Erythroblast (primary cell): ENCODE data around the gene LYRM9.

Experiments
- DNase-seq, 2 experiments: peaks; one replicate each; lab custom pipeline; 2025; lab: John Stamatoyannopoulos, UW
- GATA1 ChIP-seq: IDR thresholded peaks from 2 replicates; pipeline ENCODE4 v1.6.1; 2011; ENCODE audit warnings: low read depth, mild to moderate bottlenecking, control low read depth, low read length, moderate library complexity
- POLR2A ChIP-seq: IDR thresholded peaks from 2 replicates; pipeline ENCODE4 v1.6.1; 2011; ENCODE audit warnings: mild to moderate bottlenecking, low read length

The LYRM9 gene

DNA sequence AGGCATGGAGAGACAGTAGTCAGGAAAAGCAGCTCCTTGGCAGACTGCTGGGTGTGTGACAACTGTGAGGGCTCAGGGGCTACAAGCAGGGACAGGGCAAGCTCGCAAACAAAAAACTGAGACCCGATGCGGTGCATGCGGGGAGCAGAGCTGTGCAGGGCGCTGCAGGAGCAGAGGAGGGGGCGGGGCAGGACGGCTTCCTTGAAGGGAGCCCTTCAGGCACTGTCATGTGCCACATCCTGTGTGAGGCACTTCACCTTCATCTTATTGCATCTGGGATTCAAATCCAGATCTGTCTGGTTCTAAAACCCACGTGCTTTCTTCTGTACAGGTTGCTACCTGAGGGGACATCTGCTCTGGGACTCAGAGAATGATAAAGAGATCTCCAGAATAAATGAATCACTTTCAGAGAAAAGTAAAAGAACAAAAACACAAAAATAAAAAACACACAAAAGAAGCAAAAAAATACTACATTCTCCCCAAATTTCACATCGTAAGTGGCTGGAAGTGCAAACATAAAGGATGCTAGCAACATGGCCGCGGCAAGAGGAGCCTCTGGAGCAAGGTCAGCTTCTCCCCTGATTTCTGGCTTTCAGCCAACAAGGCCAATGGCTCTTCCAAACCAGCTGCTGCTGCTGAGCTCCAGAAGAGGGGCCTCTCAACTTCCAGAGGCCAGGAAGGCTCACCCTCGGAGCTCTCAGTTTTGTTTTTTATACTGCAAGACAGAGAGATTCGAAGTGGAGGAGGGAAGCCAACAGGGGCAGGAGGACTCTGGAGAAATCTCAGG, 14.2 kb downstream of the LYRM9 start:
- DNase-seq = no peak
- TF ChIP-seq POLR2A (no peak), GATA1 (no peak)

DNA sequence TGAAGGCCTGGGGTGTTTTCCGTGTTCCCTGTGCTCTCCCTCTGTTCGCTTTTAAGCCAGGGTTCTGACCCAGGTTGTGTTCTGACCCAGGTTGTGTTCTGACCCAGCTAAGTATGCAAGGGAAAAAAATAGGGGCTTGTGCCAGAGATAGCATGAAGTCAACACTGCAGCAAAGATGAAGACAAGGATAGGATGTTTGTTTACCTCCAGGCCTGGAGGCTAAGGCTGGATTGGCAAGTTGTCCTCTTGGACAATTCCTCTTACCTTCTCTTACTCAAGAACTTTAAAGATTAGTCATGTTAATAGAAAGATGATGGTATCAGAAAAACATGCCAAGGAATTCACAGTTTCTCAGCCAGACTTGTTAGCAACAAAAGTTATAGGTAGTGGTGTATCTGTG, 19.4 kb downstream of the LYRM9 start:
- DNase-seq = no peak
- no peak for TF ChIP-seq GATA1
- TF ChIP-seq POLR2A = no peak

DNA sequence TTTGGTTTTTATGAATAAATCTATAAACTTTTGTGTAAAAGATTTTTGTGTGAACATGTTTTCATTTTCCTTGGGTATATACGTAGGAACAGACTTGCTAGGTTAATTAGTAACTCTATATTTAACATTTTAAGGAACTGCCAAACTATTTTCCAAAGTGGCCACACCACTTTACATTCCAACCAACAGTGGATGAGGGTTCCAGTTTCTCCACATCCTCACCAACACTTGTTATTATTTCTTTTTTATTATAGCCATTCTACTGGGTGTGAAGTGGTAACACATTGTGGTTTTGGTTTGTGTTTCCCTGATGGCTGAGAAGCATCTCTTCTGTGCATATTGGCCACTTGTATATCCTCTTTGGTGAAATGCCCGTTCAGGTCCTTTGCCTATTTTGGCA, 20.0 kb downstream of the LYRM9 start:
- no peak for DNase-seq
- TF ChIP-seq POLR2A (no peak), GATA1 (no peak)

- TF ChIP-seq GATA1 = no peak
- TF ChIP-seq POLR2A = no peak
- no peak for DNase-seq
These were observed 20.4 kb downstream of the LYRM9 start for GRCh38 chr17:27872776-27873175.

DNA sequence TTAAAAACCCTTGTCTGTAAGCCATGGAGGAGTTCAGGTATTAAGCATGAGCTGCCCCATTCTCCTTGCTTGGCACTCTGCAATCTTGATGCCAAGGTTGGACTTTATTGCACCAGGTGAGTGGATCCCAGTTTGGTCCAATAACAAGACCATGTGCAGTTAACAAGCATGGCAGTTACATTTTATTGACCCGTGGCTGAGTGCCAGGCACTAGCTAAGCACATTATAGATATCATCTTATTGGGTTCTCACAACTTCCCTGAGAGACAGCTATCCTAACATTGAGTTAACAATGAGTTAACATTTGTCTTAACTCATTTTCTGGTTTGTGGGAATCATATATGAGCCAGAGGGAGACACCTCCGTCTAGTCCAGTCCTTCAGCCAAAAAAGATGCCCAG, 21.8 kb downstream of the LYRM9 start:
- TF ChIP-seq POLR2A (no peak), GATA1 (no peak)
- no peak for DNase-seq

DNA sequence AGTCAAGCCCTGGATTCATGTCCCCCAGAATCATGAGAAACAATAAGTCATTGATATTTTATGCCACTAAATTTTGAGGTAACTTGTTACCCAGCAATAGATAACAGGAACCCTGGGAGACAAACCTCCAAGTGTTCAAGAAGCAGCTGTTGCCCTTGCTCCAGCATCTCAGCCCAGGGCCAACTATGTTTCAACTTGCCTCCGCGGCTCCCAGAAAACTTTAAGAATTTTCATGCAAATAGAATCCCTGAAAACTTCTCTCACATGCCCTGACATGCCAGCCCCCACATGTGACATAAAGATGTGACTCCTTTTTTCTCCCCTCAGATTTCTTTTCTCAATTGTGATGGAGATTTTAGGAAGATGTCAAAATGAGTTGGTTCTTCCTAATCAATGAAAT, 22.8 kb downstream of the LYRM9 start:
- DNase-seq = no peak
- TF ChIP-seq GATA1 = no peak
- TF ChIP-seq POLR2A = no peak

DNA sequence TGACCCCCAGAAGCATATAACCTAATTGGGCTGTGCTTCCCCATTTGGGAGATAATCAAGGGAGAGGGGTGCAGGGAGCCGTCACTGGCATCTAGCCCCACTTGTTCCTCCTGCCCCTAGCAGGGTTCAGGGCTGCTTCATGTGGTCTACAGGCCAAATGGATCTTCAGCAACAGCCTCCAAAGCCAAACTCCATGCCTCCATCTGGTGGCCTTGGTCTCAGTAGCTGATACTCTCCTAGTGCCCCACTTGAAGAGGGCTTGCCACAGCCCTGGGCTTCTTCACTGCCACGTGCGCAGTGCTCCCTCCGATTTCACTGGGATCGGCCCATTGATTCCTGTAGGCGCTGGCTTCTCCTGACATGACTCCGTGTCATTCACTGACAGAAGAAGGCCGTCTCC, 24.6 kb downstream of the LYRM9 start:
- no peak for DNase-seq
- TF ChIP-seq GATA1 (no peak), POLR2A (no peak)

- TF ChIP-seq POLR2A = no peak
- TF ChIP-seq GATA1 = no peak
- no peak for DNase-seq
These were observed 30.3 kb downstream of the LYRM9 start for GRCh38 chr17:27862840-27863239.

GRCh38 chr17:27862004-27862403, 31.2 kb downstream of the LYRM9 start:
- TF ChIP-seq POLR2A = no peak
- TF ChIP-seq GATA1 = no peak
- DNase-seq = peak in 1 of 2 experiments; percentile 9

DNA sequence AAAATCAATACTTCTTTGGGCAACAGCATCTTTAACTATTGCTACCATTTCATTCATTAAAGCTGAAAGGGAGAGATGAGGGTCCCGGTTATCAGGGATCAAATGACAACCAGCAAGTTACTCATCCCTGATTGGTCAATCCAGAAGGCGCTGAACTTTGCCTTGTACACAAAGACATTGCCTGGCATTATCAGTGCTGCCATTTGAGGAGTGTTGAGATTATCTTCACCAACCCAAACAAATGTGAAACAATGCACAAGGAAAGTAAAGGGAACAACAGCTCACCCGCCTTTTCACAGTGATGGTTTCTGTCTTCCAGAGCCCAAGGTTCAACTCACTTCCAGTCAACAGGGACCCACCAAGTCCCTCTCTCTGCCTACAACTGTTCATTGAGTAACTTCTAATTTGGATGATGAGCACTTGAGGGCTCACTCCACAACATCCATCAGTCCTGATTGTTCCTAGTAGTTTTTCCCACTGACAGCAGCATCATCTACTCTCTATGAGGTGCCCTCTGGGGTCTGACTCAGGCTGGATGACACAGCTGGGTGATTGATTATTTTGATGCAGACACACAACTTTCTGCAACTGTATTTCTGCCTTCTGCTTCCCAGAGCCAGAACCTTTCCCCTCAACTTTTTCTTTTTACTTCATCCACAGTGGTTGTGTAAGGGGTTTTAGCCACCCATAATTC, 32.0 kb downstream of the LYRM9 start:
- no peak for DNase-seq
- TF ChIP-seq GATA1 (no peak), POLR2A (no peak)

DNA sequence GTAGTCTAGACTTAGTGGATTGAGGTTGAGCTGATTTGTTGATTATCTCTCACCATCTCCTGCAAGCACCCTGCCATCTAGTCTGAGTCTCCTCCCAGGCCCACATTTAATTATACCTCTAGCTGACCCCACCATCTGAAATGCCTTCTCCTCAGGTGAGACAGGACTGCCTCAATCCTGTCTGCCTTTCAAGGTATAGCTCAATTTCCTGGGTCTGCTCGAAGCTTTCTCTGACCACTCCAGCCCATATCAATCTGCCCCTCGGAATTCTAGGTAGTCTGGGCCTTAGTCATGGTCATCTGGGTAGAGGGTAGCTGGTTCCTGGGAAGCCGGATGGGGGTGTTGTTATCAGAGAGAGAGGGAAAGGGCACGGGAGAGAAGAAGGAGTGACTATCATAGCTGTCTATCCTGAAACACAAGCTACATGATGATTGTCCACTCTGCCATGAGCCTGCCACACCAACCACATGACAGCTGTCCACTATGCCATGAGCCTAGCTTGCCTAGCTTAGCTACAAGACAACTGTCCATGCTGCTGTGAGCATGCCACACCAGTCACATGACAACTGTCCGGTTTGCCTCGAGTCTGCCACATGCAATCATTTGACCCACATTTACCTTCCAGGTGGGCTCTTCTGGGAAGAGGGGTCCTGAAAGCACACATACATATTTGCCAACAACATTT, 34.4 kb downstream of the LYRM9 start:
- TF ChIP-seq POLR2A (no peak), GATA1 (no peak)
- DNase-seq = no peak

GRCh38 chr17:27856676-27857432, 36.3 kb downstream of the LYRM9 start:
- TF ChIP-seq POLR2A (no peak), GATA1 (no peak)
- DNase-seq = no peak

DNA sequence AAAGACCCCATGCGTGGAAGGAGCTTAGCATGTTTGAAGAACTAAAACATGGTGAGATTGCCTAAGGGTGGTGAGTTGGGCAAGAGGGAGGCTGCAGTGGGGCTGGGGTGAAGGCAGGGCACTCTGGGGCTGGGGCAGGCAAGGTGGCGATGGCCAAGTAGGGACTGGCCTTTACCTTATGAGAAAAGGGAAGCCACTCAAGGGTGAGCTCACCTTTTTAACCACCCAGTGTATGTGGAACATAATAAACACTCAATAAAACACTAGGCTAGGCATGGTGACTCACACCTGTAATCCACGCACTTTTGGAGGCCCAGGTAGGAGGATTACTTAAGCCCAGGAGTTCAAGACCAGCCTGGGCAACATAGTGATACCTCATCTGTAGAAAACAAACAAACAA, 37.7 kb downstream of the LYRM9 start:
- DNase-seq = no peak
- TF ChIP-seq POLR2A (no peak), GATA1 (no peak)
